Hippocampal formation (tissue), 2 donors: ENCODE measurements around the gene CFAP77.

ENCODE experiments used
- DNase-seq, 2 donors: peaks; one replicate each; lab custom pipeline; 2025; lab: John Stamatoyannopoulos, UW

The CFAP77 gene

GRCh38 chr9:132597073-132597775 lies 187.2 kb downstream of the CFAP77 start:
- DNase-seq, result peak in 1 of 2 donors; percentile 29

- DNase-seq, result no peak
Measured at GRCh38 chr9:132600326-132600984, 190.4 kb downstream of the CFAP77 start.

GRCh38 chr9:132602207-132602606 lies 192.2 kb downstream of the CFAP77 start:
- no peak for DNase-seq

DNA sequence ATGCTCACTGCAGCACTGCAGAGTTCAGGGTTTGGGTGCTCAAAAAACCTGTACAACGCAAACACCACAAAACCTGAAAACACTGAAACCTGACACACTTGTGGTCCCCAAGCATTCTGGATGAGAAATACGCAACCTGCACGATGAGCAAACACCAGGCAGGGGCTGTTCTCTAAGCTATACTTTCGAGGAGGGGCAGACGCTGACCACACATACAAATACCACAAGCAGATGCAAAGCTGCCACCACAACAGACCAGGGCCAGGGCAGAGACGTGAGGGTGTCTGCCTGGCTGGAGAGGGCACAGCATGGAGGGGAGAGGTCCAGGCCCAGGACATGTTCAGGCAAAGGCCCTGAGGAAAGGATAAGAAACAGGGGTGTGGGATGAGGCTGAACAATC lies 195.4 kb downstream of the CFAP77 start:
- DNase-seq, result no peak

GRCh38 chr9:132606066-132606465 lies 196.1 kb downstream of the CFAP77 start:
- DNase-seq, result no peak

GRCh38 chr9:132609184-132609583 lies 199.2 kb downstream of the CFAP77 start:
- no peak for DNase-seq

DNA sequence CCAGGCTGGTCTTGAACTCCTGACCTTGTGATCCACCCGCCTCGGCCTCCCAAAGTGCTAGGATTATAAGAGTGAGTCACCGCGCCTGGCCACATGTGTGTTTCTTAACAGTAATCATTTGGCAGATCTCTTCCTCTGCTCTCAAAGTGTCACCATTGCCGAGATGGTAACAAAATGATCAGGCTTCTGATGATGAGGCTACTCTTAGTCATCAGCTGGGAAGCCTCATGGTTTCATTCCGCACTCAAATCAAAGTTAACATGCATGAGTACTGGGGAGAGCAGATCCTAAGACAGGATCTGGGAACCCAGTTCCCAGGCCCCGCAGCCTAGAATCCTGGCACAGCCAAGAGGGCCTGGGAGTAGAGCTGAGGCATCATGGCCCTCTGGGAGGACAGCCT lies 199.8 kb downstream of the CFAP77 start:
- DNase-seq, result no peak

DNA sequence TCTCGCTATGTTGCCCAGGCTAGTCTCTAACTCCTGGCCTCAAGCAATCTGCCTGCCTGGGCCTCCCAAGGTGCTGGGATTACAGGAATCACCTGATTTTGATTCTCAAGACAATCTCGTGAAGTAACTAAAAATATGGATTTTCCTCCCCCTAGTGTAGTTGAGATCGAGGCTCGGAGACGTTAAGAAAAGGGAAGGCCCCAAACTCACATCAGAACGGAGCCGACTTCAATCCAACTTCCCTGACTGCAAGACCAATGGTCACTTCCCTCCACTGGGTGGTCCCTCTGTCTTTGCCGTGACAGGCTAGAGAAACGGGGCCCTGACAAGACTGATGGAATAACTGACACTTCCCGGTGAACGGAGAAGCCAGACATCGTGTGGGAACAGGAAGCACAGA lies 200.7 kb downstream of the CFAP77 start:
- DNase-seq, result no peak

DNA sequence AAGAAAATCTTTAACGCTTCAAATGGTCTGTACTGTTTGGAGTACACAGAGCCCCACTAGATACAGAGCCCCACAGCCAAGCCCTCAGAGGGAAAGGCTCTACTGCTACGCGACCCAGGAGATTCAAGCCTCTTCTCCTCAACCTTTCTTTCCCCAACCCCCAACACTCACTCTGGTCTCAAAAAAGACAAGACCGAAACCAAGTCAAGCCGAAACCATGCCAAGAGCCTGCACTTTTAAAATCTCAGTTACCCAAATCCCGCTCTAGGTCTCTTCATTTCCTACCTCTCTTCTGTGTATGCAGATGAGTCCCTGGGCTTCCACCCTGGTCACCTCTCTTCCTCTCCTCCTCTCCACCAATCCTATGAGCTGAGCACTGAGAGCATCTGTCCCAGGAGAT lies 204.3 kb downstream of the CFAP77 start:
- no peak for DNase-seq

DNA sequence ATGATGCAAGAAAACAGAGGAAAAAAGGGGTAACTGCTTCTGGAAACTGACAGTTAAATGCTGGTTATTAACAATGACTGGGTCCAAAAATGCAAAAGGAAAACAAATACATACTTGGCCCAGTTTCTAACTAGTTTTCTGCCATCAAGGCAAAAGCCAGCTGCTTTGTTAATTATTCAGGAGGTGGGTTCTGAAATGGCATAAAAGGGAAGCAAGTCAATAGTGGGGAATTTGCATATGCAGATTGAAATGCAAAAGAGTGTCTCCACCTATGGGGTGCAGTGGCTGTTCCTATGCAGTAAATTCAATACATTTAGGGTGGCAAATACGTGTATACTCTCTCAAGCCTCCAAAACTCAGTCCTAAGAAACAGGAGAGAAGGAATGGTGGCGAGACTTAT lies 205.8 kb downstream of the CFAP77 start:
- no peak for DNase-seq

- no peak for DNase-seq
Measured at GRCh38 chr9:132616725-132617124, 206.7 kb downstream of the CFAP77 start.

- DNase-seq, result no peak
Measured at GRCh38 chr9:132622159-132622558, 212.1 kb downstream of the CFAP77 start.
